Measurements from ENCODE around the gene HS6ST1.
A peak's percentile ranks its signal among the peaks of the same experiment; 100 is the strongest.

The HS6ST1 gene

GRCh38 chr2:128321784-128322714 is 3.4 kb upstream of the HS6ST1 start:
- H2AFZ ChIP-seq (ENCODE audit: low read length) = no peak overlapping the region
- peak; percentile 89 for TF ChIP-seq CTCF (IDR thresholded peaks at IDR 0.05; ENCODE audit: low read length)
- no peak for TF ChIP-seq EZH2 (IDR thresholded peaks at IDR 0.05; ENCODE audit: borderline replicate concordance, low read length)
- H3K4me1 ChIP-seq (ENCODE audit: insufficient read depth, low read length, severe bottlenecking) = peaks cover 17% of the 10 kb centered on the region
- no peaks in the 10 kb centered on the region; the same call in 1 of the 2 replicates for H3K27me3 ChIP-seq (ENCODE audit: insufficient read depth, low read length)
- no peaks in the 10 kb centered on the region for H3K9me2 ChIP-seq (ENCODE audit: low read depth, low read length)
- H3K4me2 ChIP-seq (ENCODE audit: low read length) = peak overlapping the region; percentile 70
- no peaks in the 10 kb centered on the region for H3K36me3 ChIP-seq (ENCODE audit: insufficient read depth, low read length)
- peak overlapping the region; percentile 52 for H3K4me3 ChIP-seq (ENCODE audit: low read depth, low read length, poor library complexity, severe bottlenecking)
- H3K9ac ChIP-seq (ENCODE audit: low read length) = peak overlapping the region; percentile 51; the same call in 1 of the 2 replicates
- no peaks in the 10 kb centered on the region for H3K79me2 ChIP-seq (ENCODE audit: insufficient read depth, low read length)
- H3F3A ChIP-seq (ENCODE audit: insufficient read depth, low read length) = no peaks in the 10 kb centered on the region
- no peaks in the 10 kb centered on the region for H4K20me1 ChIP-seq (ENCODE audit: insufficient read depth, low read length)
- H3K27ac ChIP-seq (ENCODE audit: low read depth, low read length, poor library complexity, severe bottlenecking) = no peak overlapping the region
- H3K9me3 ChIP-seq (ENCODE audit: low read length) = no peaks in the 10 kb centered on the region

DNA sequence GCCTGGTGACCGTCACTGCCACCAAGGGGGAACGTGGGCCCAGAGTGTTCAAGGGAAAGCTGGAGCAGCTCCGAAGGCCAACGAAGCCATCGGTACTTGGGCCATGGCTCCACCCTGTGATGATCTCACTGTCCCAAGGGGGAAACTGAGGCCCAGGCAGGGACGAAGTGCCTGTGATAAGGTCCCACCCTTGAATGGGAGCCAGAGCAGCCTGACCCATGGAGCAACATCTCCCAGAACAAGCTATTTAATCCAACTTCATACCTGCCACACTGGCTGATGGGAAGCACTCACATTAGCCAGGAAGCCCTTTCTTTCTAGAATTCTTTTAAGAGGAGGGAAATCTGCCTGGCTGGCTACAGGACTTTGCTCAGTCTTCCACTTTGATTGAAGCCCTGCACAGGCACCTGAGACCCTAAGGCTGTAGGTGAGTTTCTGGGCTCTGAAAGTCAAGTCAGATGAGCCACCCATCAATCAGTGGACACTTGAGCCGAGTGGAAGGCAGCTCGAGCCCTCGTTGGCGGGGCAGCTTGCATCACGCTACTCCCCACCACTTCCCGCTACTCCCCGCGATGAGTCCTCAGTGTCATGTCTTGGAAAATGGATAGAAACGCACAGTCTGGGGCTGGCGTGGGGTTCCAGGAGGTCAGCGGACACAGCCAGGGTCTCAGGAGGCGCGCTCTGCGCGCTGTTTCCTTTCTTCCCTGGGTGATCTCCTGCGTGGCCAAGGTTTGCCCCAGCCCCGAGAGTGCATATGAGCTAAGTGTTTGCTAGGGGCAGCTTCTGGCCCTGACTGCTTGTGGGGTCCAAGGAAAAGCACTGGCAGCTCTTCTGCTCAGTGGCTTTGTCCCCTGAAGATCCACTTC is 2.5 kb upstream of the HS6ST1 start:
- H3F3A ChIP-seq (ENCODE audit: insufficient read depth, low read length) = no peaks in the 10 kb centered on the region
- no peaks in the 10 kb centered on the region; the same call in 1 of the 2 replicates for H3K27me3 ChIP-seq (ENCODE audit: insufficient read depth, low read length)
- TF ChIP-seq CTCF (IDR thresholded peaks at IDR 0.05; ENCODE audit: low read length) = no peak
- TF ChIP-seq EZH2 (IDR thresholded peaks at IDR 0.05; ENCODE audit: borderline replicate concordance, low read length) = no peak
- no peak overlapping the region for H3K4me3 ChIP-seq (ENCODE audit: low read depth, low read length, poor library complexity, severe bottlenecking)
- no peak overlapping the region for H3K27ac ChIP-seq (ENCODE audit: low read depth, low read length, poor library complexity, severe bottlenecking)
- no peaks in the 10 kb centered on the region for H3K9me3 ChIP-seq (ENCODE audit: low read length)
- H4K20me1 ChIP-seq (ENCODE audit: insufficient read depth, low read length) = no peaks in the 10 kb centered on the region
- H3K9ac ChIP-seq (ENCODE audit: low read length) = no peak overlapping the region
- H3K4me1 ChIP-seq (ENCODE audit: insufficient read depth, low read length, severe bottlenecking) = peaks cover 21% of the 10 kb centered on the region
- H3K4me2 ChIP-seq (ENCODE audit: low read length) = peak overlapping the region; percentile 70
- no peak overlapping the region for H2AFZ ChIP-seq (ENCODE audit: low read length)
- H3K9me2 ChIP-seq (ENCODE audit: low read depth, low read length) = no peaks in the 10 kb centered on the region
- H3K36me3 ChIP-seq (ENCODE audit: insufficient read depth, low read length) = no peaks in the 10 kb centered on the region
- no peaks in the 10 kb centered on the region for H3K79me2 ChIP-seq (ENCODE audit: insufficient read depth, low read length)

DNA sequence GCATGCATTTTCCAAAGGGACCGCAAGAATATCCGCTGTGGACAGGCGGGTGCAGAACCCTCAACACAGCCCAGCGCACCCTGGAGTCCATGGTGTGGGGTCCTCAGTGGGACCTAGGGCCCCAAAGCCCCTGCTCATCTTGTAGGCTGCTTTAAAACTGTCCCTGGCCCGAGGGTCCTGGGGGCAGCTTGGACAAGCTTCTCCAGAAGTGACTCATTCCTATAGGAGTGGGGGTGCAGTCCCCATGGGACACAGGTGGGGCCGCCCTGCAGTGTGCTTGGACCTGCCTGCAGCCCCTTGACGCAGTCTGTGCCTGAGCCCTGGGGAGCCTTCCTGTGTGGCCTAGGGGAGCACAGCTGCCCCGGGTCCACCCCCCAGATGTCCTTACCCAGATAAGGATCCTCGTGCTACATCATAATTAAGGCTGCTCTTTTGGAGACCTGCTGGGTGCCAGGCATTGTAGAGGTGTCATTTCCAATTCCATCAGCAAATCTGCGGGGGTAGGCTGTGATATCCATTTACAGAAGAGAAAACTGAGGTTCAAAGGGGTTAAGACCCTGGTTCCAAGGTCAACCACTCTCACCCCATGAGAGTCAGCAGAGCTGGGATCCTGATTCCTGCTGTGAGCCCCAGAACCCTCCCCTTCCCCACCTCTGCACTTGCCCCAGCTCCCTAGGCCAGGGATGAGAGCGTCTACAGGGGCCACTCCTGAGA is 1.7 kb upstream of the HS6ST1 start:
- Histone ChIP-seq H3K27ac (ENCODE audit: low read depth, low read length, poor library complexity, severe bottlenecking) (no peak overlapping the region), H3F3A (ENCODE audit: insufficient read depth, low read length) (no peaks in the 10 kb centered on the region), H3K79me2 (ENCODE audit: insufficient read depth, low read length) (no peaks in the 10 kb centered on the region), H3K27me3 (ENCODE audit: insufficient read depth, low read length) (no peaks in the 10 kb centered on the region; the same call in 1 of the 2 replicates), H3K9me3 (ENCODE audit: low read length) (no peaks in the 10 kb centered on the region), H3K36me3 (ENCODE audit: insufficient read depth, low read length) (no peaks in the 10 kb centered on the region), H3K4me2 (ENCODE audit: low read length) (no peak overlapping the region), H3K4me1 (ENCODE audit: insufficient read depth, low read length, severe bottlenecking) (peaks cover 21% of the 10 kb centered on the region), H2AFZ (ENCODE audit: low read length) (no peak overlapping the region), H3K9me2 (ENCODE audit: low read depth, low read length) (no peaks in the 10 kb centered on the region), H4K20me1 (ENCODE audit: insufficient read depth, low read length) (no peaks in the 10 kb centered on the region), H3K4me3 (ENCODE audit: low read depth, low read length, poor library complexity, severe bottlenecking) (no peak overlapping the region), H3K9ac (ENCODE audit: low read length) (no peak overlapping the region)
- TF ChIP-seq EZH2 (IDR thresholded peaks at IDR 0.05; ENCODE audit: borderline replicate concordance, low read length) (no peak), CTCF (IDR thresholded peaks at IDR 0.05; ENCODE audit: low read length) (no peak)

Data from OCI-LY1 (cell line).